Heart right ventricle (tissue), 16 donors: Measurements from ENCODE around the gene RP9. TPM values are rescaled to one million over a fixed set of nuclear protein-coding genes. Genes with fewer than 3 reads are reported as not detected.

Experiments used
- ATAC-seq, 8 donors: fragments of 200-7000 bp; cut with Tn5 transposase; one replicate each; pipeline ENCODE4 v1.9.1; 2020; ENCODE audit warnings: mild to moderate bottlenecking in 8 of 8, moderate library complexity in 8 of 8, moderate number of reproducible peaks in 1 of 8
- DNase-seq, 2 donors: peaks; one replicate each; pipeline ENCODE4 v3.0.0-alpha.2; 2020
- H3K27ac ChIP-seq, 10 donors: fragments of 200-600 bp; sonication (generic) in 2 of 10; one replicate each; pipeline versions ENCODE4 v1.5.0 to v1.8.0; 2020 to 2022; ENCODE audit warnings: mild to moderate bottlenecking in 3 of 10
- H3K27me3 ChIP-seq, 7 donors: fragments of 200-600 bp; one replicate each; pipeline ENCODE4 v1.8.0; 2021 to 2022; ENCODE audit warnings: mild to moderate bottlenecking in 2 of 7
- H3K36me3 ChIP-seq, 9 donors: fragments of 200-600 bp; sonication (generic) in 1 of 9; one replicate each; pipeline versions ENCODE4 v1.5.0 to v1.8.0; 2020 to 2022; ENCODE audit warnings: mild to moderate bottlenecking in 2 of 9
- H3K4me1 ChIP-seq, 9 donors: fragments of 200-600 bp; sonication (generic) in 1 of 9; one replicate each; pipeline versions ENCODE4 v1.5.0 to v1.8.0; 2020 to 2022; ENCODE audit warnings: mild to moderate bottlenecking in 4 of 9
- H3K4me3 ChIP-seq, 10 donors: fragments of 200-600 bp; sonication (generic) in 2 of 10; one replicate each; pipeline versions ENCODE4 v1.5.0 to v1.8.0; 2020 to 2022; ENCODE audit warnings: mild to moderate bottlenecking in 7 of 10, moderate library complexity in 2 of 10
- H3K9me3 ChIP-seq, 11 donors: fragments of 200-600 bp in 10 of 11; sonication (generic) in 2 of 11; one replicate each; pipeline versions ENCODE4 v1.5.0 to v1.8.0; 2013 to 2022; ENCODE audit warnings: mild to moderate bottlenecking in 2 of 11, control low read depth in 1 of 11, moderate library complexity in 1 of 11
- WGBS, 2 donors: extraction: QIAGEN DNeasy Blood & Tissue Kit; methylation state at CpG; one replicate each; pipeline ENCODE4 v1.1.7; 2013; ENCODE audit warnings: inconsistent platforms in 1 of 2; 5-methylcytosine and 5-hydroxymethylcytosine counted together
- intact Hi-C, 10 donors: fragments of 100-400 bp; cut with DNase I; formaldehyde crosslinking; loops; one replicate each; pipeline versions ENCODE4 v1.11.1 to v1.14.2; 2022
- polyA plus RNA-seq, 2 donors: library from polyadenylated mRNA; stranded (reverse); fragments of 200-250 nt; gene quantifications; one replicate each; pipeline ENCODE4 v1.2.3, GENCODE V29; 2013
- total RNA-seq, 10 donors: library from RNA; stranded (reverse); fragmentation: NEBNext Ultra II Directional in 3 of 10; extraction: Animal tissue kit (Norgen Biotek cat#: 25700) in 3 of 10; gene quantifications; one replicate each; pipeline versions ENCODE4 v1.2.1 to v1.2.4, GENCODE V29; 2021 to 2023
- TF ChIP-seq, protein P1 (sequence below), 9 donors: fragments of 200-600 bp; sonication (generic) in 2 of 9; IDR thresholded peaks; one replicate each; pipeline versions ENCODE4 v1.5.0 to v1.8.0; 2021 to 2022; ENCODE audit warnings: antibody characterized with exemption in 9 of 9, mild to moderate bottlenecking in 5 of 9, moderate library complexity in 1 of 9
- donor health status: Arrhythmogenic right ventricular cardiomyopathy.
- donor health status: ischemic (EF 13 %, LVEDD 7.1; RV severe dilation, severe dysfunction).
- donor health status: healthy with polysubstance abuse.
- donor health status: DM: no; HTN: yes; CAD: no.
- donor health status: DM: no; HTN: no; CAD: no.
- donor health status: ischemic (EF 25% LVEDD 6.9; RV normal size, moderate dysfunction).
- donor health status: ischemic (EF 25% LVEDD 5.7; RV mildly dilated, moderate dysfunction).
- donor health status: healthy.
- donor health status: DM: yes; HTN: yes; CAD: no.
- donor health status: Ischemic cardiomyopathy.
- donor health status: ischemic (EF 35%, LVEDD 5.7; RV mildly dilated, moderate dysfunction).
- donor health status: nonischemic (EF 11% LVEDD 7.7; RV severe dilation, severe dysfunction).
- donor health status: DM: yes; HTN: yes; CAD: no.
- donor health status: PGD.
- donor health status: ischemic (EF 29% LVEDD 5.4; RV normal size, mild dysfunction).
- donor health status: nonischemic (EF 23%, LVEDD 6.1; RV moderate dilation, normal function).

The RP9 gene
- total and polyA plus RNA-seq, 12 donors, result 12.9 to 43.4 (median 19.5) TPM

DNA sequence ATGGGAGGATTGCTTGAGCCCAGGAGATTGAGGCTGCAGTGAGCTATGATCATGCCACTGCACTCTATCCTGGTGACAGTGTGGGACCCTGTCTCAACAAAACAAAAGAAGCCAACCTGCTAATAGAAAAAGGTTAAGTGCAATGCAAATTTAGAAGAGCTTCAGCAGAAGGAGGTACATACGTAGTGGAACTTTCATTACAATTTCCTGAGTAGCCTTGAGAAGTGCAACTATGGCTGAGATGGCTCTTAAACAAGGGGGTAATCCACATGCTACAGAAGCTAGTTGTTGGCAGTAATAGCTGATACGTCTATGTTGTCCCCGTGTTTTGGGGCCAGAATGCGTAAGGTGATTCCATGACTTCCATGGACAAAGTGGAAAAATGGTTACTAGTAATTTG is 36.0 kb downstream of the RP9 start:
- ATAC-seq, result peak in 1 of 8 donors; percentile 47

DNA sequence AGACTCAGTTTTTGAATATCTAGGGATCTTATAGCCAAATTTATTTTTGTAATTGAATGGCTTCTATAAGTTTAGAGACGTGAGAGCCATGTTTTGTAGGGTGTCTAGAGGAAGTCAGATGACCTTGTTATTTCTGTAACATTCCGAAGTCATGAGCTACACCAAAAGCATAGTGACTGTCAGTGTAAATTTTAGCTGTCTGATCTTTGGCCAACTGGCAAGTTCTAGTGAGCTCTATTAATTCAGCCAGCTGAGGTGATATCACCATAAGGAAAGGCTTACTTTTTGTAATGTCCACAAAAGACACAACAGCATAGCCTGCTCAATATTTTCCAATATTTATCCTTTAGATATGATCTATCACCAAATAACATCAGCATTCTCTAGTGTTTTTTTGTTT is 36.7 kb downstream of the RP9 start:
- H3K27ac ChIP-seq, result peak overlapping the region in 6 of 10 donors; percentile 42 to 79 (median 71)
- H3K4me3 ChIP-seq, result no peak overlapping the region
- DNase-seq (peak in 1 of 2 donors; percentile 50), ATAC-seq (peak; percentile 67 to 95 (median 81))
- H3K9me3 ChIP-seq, result peaks cover 0 to 21% (median 11%) of the 10 kb centered on the region in 11 donors
- no peaks in the 10 kb centered on the region for H3K27me3 ChIP-seq
- H3K4me1 ChIP-seq, result peaks cover 0 to 20% (median 0%) of the 10 kb centered on the region in 9 donors
- WGBS, 2 donors, result 8 to 9% methylated on average over 2 of the region's 2 CpGs
- intact Hi-C loops, result no loop called here
- no peaks in the 10 kb centered on the region for H3K36me3 ChIP-seq
- TF ChIP-seq, protein P1, sequence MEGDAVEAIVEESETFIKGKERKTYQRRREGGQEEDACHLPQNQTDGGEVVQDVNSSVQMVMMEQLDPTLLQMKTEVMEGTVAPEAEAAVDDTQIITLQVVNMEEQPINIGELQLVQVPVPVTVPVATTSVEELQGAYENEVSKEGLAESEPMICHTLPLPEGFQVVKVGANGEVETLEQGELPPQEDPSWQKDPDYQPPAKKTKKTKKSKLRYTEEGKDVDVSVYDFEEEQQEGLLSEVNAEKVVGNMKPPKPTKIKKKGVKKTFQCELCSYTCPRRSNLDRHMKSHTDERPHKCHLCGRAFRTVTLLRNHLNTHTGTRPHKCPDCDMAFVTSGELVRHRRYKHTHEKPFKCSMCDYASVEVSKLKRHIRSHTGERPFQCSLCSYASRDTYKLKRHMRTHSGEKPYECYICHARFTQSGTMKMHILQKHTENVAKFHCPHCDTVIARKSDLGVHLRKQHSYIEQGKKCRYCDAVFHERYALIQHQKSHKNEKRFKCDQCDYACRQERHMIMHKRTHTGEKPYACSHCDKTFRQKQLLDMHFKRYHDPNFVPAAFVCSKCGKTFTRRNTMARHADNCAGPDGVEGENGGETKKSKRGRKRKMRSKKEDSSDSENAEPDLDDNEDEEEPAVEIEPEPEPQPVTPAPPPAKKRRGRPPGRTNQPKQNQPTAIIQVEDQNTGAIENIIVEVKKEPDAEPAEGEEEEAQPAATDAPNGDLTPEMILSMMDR (IDR thresholded peaks at IDR 0.05), result no peak

More for the DNA sequence above, 36.0 kb downstream of the RP9 start:
- intact Hi-C loops, result no loop called here
- Histone ChIP-seq H3K4me3 (no peak overlapping the region), H3K27ac (peak overlapping the region in 5 of 10 donors; percentile 65 to 79 (median 73)), H3K27me3 (no peaks in the 10 kb centered on the region), H3K9me3 (peaks cover 0 to 21% (median 11%) of the 10 kb centered on the region in 11 donors), H3K4me1 (peaks cover 0 to 16% (median 0%) of the 10 kb centered on the region in 9 donors), H3K36me3 (no peaks in the 10 kb centered on the region)
- DNase-seq, result no peak
- TF ChIP-seq, protein P1 (IDR thresholded peaks at IDR 0.05), result no peak
- WGBS, 2 donors, result 80 to 94% methylated on average over 4 of the region's 4 CpGs

DNA sequence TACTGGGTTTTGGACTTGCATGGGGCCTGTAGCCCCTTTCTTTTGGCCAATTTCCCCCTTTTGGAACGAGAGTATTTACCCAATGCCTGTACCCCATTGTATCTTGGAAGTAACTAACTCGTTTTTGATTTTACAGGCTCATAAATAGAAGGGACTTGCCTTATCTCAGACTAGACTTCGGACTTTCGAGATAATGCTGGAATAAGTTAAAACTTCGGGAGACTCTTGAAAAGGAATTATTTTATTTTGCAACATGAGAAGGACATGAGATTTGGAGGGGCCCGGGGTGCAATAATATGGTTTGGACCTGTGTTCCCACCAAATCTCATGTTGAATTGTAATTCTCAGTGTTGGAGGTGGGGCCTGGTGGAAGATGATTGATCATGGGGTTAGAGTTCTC is 38.4 kb downstream of the RP9 start:
- Histone ChIP-seq H3K27ac (no peak overlapping the region), H3K4me1 (peaks cover 0 to 20% (median 0%) of the 10 kb centered on the region in 9 donors), H3K27me3 (no peaks in the 10 kb centered on the region), H3K9me3 (peaks cover 0 to 34% (median 19%) of the 10 kb centered on the region in 11 donors), H3K36me3 (no peaks in the 10 kb centered on the region), H3K4me3 (no peak overlapping the region)
- intact Hi-C loops, result no loop called here
- TF ChIP-seq, protein P1 (IDR thresholded peaks at IDR 0.05), result no peak
- DNase-seq, result no peak
- WGBS, 2 donors, result 60 to 83% methylated on average over 6 of the region's 6 CpGs
- ATAC-seq, result no peak

DNA sequence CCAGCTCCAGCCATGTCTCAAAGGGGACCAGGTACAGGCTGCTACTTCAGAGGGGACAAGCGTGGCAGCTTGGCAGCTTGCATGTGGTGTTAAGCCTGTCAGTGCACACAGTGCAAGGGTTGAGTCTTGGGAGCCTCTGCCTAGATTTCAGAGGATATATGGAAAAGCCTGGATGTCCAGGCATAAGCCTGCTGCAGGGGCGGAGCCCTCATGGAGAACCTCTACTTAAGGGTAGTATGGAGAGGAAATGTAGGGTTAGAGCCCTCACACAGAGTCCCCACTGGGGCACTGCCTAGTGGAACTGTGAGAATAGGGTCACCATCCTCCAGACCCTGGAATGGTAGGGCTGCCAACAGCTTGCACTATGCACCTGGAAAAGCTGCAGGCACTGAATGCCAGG is 38.9 kb downstream of the RP9 start:
- no peaks in the 10 kb centered on the region for H3K36me3 ChIP-seq
- intact Hi-C loops, result no loop called here
- peaks cover 0 to 39% (median 21%) of the 10 kb centered on the region in 11 donors for H3K9me3 ChIP-seq
- ATAC-seq, result no peak
- WGBS, 2 donors, result 96 to 98% methylated on average over 2 of the region's 2 CpGs
- no peak overlapping the region for H3K4me3 ChIP-seq
- no peak overlapping the region for H3K27ac ChIP-seq
- TF ChIP-seq, protein P1 (IDR thresholded peaks at IDR 0.05), result no peak
- H3K4me1 ChIP-seq, result peaks cover 0 to 20% (median 0%) of the 10 kb centered on the region in 9 donors
- DNase-seq, result no peak
- H3K27me3 ChIP-seq, result no peaks in the 10 kb centered on the region
